Cerebellar cortex (tissue), 1 donor: ENCODE results near the gene UGT1A6.

Experiments
- DNase-seq: peaks from one replicate; pipeline ENCODE4 v3.0.0-alpha.2; 2015; ENCODE audit warnings: low spot score

UGT1A6 gene

DNA sequence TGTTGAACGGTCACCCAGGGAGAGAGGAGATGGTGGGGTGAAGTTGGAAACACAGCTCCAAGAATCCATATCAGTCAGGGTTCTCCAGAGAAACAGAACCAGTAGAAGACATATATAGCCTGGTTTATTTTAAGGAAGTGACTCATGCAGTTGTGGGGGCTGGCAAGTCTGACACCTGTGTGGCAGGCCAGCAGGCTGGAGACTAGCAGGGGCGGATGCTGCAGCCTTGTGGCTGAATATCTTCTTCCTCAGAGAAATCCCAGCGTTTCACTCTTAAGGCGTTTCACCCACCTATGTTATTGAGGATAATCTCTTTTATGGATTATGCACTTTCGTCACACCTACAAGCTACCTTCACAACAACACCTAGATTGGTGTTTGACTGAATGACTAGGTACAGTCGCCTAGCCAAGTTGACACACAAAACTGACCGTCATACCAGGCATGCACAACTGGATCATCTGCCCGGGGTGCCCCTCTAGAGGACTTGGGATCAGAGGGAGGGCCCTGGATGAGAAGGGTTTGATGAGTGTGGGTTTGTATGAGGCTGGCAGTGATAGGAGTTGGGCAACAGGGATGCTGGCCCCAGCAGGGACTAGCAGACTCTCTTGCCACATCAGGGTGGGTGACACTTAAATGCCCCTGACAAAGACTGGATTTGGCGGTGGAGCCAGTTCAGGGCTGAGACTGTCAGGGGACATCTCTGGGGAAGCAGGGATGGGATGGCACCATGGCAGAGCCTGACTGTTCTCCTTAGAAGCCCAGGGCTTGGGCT, 108.9 kb downstream of the UGT1A6 start:
- no peak for DNase-seq

DNA sequence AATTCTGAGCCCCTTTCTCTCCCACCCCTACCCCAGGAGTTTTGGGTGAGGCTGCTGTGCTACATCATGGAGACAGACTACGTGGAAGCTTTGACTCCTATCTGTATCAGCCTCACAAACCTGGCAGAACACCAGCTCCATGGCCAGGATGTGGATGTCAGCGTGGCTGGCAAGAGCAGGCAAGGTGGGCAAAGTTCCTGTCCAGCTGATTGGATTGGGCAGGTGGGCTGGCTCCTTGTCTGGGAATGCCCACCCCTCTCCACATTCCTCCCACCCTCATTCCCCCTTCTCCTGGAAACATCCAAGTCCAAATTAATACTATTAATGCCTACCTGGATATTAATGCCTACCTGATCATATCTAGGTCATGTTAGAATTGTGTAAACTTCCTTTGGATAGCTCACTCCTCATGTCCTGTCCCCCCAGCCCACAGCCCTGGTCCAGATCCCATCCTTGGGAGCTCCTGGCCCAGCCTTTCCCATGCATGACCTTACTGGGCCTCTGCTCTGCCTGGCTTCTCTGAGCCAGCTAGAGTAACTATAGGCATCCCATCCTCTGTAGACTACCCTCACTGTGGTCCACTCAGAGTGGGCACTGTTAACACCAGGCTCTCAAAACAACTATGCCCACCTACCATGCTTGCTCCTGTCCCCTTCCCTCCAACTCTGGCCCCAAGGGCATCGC, 109.6 kb downstream of the UGT1A6 start:
- no peak for DNase-seq

DNA sequence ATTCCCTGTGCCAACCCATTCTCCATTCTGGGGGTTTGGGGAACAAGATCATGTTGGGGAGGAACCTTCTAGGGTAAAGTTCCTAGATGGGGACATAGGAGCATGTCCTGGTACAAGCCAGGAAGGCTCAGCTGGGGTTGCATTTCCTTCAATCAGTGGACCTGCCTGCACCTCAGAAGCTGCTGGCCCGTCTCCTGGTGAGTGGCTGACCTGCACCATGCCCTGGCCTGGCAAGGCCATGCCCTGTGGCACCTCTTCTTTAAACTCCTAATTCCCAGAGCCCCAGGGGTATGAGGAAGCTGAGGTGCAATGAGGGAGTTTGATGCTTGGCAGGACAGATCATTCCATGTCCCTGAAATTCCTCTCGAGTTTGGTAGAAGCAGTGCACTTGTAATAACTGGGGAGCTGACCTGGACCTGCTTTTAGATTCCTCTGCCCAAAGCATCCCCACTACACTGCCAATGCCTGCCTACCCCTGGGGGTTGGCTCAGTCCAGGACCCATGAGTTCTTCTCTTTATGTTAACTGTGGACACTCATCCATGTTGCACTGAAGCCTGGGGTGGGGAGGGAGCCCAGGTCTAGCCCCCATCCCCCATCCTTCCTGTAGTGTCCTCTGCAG, 110.7 kb downstream of the UGT1A6 start:
- DNase-seq, result no peak

DNA sequence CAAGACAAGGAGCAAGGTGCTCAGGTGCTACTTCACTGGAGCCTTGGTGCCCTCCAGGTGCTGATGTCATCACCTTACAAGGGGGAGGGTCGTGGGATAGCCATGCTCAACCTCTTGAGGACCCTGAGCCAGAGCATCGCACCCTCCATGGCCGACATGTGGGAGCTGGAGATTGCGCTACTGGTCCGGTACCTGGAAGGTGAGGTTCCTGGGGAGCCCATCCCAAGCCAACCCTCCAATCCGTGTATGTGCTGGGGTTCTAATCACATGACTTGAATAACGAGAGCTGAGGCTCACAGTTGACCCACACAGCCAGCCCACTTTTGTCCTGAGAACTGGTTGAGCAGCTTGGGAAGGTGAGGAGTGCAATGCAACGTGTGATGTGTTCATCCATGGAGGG, 111.3 kb downstream of the UGT1A6 start:
- DNase-seq, result no peak

DNA sequence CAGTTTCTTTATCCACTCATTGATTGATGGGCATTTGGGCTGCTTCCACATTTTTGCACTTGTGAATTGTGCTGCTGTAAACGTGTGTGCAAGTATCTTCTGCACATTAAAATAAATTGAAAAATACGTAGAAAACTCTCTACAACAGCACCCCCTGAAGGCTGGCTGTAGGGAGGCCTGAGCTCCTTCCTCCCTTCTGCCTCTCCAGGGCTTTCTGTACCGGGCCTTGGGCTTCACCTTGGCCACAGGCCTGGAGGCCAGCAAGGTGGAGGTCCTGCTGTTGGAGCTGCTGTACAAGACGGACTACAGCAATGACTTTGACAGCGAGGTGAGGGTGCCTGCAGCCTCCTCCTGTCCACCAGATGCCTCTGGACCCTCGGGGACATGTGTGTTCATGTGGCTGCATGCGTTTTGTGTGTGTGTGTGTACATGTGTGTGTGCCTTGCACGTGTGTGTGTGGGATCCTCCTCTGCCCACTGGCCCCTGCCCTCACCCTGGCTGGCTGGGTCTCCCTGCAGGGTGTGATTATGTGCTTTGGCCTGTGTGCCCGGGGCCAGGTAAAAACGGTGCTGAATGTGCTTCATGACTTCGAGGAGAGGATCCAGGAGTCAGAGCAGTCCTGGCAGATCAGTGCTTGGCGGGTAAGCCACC, 114.7 kb downstream of the UGT1A6 start:
- no peak for DNase-seq

DNA sequence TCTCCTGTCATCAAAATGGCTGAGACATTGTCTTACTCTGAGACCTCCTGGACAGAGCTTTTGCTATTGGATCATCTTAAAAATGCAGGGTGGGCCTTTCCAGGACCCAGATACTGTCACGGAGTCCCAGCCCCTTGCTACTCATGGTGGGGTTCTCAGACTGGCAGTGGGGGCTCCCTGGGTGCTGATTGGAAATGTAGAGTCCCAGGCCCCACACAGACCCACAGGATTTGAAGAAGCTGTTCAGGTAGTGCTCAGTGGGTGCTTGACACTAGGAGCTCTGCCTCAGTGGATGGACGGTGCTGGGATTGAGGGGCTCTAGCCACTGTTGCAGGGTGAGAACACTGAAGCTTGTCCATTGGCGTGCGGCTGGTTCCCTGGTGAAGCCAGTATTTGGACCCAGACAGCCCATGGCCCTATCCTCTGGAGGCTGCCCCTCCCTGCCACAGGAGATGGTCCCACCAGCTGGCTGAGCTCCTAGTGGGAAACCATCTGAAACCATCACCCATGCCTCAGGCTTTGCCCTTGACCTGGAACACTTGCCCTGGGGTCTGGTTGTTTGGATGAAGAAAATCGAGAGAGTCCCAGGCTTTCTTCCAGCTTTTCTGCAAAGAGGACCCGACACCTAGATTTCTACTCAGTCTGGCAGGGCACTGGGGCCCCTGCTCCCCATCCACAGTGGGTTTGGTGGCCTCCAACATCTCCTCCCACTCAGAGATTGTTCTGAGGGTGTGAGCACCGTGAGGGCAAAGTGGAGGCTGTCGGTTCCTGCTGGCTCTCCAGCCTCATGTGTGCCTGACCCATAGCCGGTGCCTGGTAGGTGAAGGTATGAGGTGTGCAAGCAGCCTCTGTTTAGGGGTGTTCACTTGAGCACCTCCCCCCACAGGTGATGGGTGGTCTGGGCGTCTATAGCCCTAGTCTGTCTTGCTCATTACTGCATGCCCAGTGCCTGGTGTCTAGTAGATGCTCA, 115.6 kb downstream of the UGT1A6 start:
- no peak for DNase-seq

DNA sequence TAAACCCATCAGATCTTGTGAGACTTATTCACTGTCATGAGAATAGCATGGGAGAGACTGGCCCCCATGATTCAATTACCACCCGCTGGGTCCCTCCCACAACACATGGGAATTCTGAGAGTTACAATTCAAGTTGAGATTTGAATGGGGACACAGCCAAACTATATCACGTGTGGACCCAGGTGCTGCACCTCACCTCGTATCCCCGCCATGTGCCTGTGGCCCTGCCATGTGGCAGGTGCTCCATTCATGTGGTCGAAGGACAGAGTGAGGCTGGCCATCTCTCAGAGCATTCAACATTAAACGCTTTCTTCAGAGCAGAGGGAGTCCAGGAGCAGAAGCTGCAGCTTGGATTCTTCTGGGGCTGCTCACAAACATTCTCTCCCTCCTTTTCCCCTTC, 117.7 kb downstream of the UGT1A6 start:
- DNase-seq, result no peak

DNA sequence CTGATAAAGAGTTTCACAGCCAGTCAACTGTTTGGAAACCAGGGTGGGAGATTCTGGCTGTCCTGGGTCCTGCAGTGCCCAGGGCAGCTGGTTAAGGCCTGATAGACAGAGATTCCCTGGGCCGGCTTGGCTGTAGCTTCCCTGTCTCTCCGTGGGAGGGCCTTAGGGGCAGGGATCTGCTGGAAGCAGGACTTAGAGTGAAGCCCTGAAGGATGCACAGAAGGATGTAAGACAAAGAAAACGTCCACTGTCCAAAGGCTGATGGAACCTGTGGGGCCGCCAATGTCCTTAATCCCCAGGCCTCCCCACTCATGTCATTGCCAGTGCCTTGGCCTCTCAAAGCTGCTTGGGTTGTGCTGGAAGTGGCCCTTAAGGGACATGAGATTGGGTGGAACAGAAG, 118.4 kb downstream of the UGT1A6 start:
- DNase-seq, result no peak

DNA sequence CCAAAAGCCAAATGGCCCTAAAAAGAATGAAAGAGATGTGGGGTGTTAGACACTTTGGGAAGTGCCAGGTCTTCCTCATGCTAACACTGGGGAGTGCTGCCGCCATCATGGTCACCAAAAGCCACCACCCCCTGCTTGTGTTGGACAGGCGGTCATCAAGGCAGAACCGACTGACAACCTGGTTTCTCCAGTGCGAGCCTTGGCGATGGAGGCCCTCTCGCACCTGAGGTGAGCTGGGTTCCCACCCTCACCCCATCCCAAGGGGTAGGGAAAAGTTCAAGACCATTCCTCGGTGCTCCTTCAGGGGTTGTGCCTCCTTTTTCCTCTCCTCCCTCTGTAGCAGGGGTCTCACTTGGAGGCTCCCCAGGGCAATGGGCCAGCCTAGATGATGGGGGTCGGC, 119.0 kb downstream of the UGT1A6 start:
- no peak for DNase-seq

DNA sequence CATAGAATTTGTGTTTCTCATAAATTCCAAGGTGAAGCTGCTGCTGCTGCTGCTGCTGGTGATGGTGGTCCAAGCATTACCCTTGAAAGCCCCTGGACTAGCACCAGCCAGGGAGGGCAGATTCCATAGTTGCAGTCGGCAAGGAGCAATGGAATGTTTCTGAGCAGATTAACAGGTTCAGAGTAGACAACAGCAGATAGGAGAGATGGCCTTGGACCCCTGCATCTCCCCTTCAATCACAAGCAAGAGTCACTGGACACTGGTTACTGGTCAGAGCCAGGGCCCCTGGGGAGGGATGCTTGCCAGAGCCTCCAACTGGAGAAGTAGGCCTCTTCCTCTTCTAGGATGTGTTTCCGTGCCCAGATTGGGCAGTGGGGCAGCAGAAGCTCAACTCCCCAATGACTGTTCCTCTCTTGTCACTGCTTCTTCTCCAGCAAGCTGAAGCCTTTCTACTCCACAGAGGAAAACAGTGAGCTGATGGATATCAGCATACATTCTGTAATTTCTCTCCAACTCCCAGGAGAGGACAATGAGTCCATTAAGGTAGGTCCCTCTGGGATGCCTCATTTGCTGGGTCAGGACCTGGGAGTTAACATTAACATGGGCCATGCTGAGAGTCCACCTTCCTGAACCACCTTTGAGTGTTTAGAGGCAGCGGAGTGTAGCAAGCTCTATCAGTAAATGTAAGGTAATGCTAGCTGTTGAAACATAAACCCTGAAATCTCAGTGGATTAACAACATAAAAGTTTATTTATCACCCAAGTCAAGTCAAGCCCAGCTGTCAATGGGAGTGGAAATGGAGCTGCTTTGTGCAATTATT, 120.8 kb downstream of the UGT1A6 start:
- no peak for DNase-seq

DNA sequence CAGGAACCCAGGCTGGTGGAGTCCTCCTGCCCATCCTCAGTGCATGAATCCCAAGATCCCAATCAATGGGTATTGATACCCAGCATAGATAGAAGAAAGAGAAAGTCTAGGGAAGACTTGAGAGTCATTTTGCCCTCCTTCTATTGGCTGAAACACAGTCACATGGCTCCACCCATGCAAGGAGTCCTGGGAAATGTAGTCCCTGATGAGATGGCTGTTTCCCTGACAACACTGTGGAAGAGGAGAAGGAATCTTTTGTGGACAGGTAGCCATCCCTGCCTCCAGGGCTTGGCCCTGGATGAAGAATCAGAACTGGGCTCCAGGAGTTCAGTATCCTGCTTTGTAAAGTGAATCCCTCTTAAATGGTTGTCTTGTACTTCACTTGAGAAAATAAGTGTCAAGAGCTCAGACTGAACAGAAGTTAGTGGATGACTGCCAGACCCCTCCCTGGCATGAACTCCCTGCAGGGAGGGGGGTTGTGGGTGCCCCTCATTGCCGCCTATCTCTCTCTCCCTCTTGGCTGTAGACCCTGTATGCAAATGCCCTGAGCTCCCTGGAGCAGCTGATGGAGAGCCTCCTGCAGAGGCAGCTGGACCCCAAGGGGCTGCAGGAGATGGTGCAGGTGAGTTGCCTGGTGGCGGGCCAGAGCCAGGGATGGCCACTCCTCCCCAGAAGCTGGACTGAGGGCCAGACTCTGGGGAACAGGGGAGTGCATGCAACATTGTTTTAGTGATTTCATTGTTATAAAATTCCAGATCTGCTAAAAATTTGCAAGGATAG, 121.6 kb downstream of the UGT1A6 start:
- DNase-seq, result no peak

DNA sequence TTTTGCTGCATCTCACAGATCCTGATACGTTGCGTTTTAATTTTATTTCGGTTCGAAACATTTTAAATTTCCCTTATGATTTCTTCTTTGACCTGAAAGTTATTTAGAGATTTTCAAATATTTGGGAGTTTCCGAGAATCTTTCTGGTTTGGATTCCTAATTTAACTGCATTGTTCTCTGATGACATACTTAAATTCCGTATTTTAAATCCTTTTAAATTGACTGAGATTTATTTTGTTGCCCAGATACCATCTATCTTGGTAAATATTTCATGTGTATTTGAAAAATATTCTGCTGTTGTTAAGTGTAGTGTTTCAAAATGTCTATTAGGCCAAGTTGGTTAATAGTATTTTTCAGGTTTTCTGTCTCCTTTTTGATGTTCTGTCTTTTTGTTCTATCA, 123.2 kb downstream of the UGT1A6 start:
- DNase-seq, result no peak

DNA sequence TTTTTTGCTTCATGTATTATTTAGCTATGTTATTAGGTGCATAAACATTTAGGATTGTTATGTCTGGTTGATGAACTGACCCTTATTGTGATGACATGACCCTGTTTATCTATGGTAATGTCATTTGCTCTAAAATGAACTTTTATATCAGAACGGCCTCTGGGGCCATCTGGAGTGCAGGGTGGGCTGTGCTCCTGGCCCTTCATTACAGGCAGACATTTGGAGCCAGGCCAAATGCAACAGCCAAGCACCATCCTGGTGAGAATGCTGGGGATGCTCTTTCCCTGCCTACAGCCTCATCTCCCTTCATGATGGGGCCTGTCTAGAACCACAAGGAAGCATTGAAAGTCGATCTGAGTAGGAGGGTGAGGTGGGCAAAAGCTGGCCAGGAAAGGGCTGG, 123.6 kb downstream of the UGT1A6 start:
- no peak for DNase-seq

DNA sequence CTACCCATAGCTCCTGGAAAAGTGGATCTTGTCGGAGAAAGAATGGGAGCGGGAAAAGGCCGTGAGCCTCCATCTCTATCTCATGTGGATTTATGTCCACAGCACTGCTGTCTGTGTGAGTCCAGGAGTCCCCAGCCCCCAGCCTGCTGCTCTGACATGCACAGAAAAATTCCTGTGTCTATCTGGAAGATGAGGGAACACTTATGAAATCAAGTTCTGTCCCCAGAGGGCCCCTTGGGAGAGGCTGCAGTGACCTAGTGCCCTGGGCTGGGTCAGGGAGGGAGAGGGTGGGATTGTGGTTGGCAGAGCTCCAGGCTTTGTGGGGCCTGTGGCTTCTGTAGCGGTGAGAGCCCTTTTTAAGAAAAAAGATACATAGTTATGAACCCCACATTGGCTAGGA, 124.1 kb downstream of the UGT1A6 start:
- DNase-seq, result no peak

DNA sequence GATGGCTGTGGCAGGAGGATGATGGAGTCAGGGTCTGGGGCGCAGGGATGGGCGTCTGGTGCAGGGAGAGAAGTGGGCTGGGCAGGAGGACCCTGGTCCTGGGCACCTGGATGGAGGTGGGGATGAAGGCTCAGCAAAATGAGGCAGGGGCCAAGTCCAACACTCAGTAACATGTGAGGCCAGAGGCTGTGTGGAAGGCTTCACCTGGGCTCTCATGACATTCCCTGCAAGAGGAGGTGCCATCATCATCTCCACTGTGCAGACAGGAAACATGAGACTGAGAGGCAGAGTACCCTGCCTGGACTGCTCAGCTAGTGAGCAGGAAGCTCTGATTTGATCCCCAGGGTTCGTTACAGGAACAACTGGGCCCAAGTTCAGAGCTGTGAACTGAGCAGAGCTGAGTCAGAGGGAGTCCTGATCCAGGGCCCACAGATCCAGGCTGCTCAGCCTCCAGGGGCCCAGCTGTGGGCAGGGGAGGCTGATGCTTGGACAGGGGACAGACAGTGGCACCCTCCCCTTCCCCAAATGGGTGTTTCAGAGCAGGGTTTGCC, 124.7 kb downstream of the UGT1A6 start:
- DNase-seq, result no peak

DNA sequence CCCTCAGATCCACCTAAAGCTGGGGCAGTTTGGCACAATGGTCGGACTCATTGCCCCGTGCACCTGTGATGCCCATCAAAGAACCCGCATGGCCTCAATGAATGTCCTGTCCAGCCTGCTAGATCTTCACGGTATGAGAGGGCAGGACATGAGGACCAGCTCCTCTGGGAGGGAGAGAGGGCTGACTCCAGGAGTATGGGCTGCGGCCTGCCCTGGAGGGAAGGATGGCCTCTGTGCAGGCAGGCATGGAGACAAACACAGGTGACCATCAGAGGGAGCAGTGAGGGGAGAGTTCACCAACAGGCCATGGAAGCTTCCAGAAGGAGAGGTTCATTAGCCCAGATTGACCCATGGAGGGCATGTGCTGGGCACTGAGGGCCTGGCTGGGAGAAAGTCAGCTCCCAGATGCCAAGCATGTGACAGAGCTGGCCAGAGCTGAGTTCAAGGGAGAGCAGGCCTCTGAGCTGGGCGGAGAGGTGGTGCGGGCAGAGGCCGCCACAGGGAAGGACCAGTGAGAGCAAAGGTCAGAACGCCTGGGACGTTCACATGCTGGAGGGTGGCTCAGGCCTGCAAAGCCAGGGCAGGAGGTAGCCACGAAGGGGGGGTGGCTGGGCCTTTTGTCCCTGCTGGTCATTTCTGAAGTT, 125.4 kb downstream of the UGT1A6 start:
- no peak for DNase-seq

DNA sequence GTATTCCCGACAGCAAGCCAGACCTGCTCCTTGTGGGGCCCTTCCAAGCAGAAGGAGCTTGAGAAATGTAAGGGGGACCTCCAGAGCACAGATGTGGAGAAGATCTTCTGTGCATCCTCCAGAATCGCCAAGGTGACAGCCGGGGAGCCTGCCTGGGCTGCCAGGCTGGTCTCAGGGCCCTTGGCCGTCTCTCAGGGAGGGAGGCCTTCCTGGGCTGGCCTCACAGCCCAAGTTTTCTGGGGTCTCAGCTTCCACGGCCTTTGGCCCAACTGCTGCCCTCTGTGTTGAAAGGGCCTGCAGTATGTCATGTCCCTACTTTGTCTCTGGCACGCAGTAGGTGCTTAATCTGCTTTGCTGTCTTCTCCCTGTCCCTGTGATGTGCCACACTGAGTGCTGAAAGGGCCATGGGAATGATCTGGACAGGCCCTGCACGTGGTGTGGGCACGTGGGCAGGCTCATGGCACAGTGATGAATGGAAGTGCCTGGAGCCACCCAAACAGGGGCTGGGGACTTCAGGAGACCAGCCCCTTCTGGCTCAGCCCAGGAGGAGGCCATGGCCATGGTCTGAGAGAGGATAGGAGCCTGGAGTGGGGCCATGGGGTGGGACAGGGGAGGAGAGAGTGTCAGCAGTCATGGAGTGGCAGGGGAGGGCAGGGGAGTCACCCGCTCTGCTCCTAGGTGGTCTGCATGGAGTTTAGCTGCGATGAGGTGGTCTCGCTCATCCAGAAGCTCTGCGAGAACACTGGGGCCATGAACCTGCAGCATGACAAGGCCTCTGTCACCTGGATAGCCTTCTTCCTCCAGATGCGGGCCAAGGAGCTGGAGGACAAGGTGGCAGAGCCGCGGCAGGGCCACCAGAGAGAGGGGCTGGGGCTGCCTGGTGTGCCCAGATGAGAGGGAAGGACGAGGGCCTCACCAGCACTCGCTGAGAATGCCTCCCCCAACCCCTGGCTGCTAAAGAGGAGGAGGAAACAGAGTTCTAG, 126.2 kb downstream of the UGT1A6 start:
- no peak for DNase-seq
